ENCODE measurements around the gene PEPD.
A peak's percentile ranks its signal among the peaks of the same experiment; 100 is the strongest.

The PEPD gene

DNA sequence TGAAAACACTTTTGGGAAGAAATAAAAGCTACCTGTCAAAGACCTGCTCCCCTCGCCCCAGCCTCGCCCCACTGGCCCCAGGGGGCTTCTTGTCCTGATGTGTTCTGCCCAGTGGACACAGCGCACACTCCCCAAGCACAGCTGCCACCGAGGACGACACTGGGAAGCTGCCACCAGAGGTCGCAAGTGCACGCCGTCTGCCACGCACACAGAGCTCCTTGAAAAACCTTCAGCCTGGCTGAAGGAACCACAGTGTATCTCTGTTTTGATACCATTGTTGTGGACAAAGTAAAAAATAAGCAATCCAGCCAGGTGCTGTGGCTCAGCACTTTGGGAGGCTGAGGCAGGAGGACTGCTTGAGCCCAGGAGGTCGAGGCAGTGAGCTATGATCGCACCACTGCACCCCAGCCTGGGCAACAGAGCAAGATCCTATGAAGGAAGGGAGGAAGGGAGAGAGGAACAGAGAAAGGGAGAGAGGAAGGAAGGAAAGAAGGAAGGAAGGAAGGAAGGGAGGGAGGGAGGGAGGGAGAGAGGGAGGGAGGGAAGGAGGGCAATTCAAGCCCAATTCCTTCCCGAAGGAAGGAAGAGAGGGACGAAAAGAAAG, 90.8 kb downstream of the PEPD start:
- H3K27ac ChIP-seq = no peak overlapping the region
- TF ChIP-seq, protein P1, sequence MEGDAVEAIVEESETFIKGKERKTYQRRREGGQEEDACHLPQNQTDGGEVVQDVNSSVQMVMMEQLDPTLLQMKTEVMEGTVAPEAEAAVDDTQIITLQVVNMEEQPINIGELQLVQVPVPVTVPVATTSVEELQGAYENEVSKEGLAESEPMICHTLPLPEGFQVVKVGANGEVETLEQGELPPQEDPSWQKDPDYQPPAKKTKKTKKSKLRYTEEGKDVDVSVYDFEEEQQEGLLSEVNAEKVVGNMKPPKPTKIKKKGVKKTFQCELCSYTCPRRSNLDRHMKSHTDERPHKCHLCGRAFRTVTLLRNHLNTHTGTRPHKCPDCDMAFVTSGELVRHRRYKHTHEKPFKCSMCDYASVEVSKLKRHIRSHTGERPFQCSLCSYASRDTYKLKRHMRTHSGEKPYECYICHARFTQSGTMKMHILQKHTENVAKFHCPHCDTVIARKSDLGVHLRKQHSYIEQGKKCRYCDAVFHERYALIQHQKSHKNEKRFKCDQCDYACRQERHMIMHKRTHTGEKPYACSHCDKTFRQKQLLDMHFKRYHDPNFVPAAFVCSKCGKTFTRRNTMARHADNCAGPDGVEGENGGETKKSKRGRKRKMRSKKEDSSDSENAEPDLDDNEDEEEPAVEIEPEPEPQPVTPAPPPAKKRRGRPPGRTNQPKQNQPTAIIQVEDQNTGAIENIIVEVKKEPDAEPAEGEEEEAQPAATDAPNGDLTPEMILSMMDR (IDR thresholded peaks at IDR 0.05) = peak; percentile 96
- TF ChIP-seq ZFX (IDR thresholded peaks at IDR 0.05; ENCODE audit: borderline replicate concordance) = no peak

DNA sequence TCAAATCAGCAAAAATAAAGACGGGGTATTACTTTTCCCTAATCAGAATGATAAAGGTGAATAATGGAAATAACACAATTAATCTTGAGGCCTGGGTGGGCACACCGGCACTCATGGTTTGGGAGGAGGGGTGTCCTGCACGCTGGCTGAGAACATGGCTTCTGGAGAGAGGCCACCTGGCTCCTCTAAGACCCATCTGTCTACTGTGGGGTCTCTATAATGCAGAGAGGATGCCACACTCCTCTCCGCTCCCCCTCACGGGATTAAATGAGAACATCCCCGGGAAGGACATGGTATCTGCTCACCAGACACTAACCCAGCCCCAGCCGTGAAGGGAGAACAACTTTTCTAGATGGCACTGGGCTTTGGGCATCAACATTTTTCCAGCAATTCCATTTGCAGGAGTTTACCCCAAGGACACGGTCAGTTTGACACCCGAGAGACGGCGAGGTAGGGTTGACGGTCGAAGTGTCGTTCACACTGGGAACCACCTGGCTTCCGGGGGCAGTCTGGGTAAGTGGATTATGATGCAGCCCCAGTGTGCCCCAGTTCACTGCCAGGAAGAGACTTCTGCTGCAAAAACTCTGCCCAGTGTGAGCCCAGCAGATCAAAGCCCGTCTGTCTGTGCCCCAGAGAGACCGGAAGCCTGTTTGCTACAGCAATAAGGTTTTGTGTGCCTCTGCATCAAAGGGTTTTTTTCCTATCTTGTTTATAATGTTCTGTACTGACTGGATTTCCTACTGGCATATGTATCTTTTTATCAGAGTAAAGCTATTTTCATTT, 91.5 kb downstream of the PEPD start:
- no peak overlapping the region for H3K27ac ChIP-seq
- TF ChIP-seq ZFX (IDR thresholded peaks at IDR 0.05; ENCODE audit: borderline replicate concordance) = no peak
- TF ChIP-seq, protein P1 (IDR thresholded peaks at IDR 0.05) = no peak

DNA sequence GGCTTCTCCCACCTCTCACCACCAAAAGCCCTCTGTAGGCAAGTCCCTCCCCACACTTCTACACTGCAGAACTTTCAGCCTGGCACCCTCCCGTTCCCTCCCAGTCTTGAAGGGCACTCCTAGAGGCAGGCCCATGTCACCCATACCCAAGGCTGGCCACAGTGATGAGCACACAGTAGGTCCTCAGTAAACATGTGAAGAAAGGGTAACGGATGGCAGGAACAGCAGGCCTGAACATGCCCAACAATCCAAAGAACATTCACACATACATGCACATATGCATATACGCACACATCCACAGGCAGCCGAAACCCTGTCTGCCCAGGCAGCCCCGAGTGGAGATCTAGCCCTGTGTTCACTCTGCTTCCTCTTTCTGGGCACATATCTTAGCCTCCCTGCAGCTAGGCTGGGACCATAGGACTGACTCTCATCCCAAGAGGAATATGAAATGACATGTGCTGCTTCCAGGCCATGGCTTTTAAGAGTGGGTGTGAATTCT, 92.9 kb downstream of the PEPD start:
- H3K27ac ChIP-seq = no peak overlapping the region
- TF ChIP-seq, protein P1 (IDR thresholded peaks at IDR 0.05) = no peak
- no peak for TF ChIP-seq ZFX (IDR thresholded peaks at IDR 0.05; ENCODE audit: borderline replicate concordance)

DNA sequence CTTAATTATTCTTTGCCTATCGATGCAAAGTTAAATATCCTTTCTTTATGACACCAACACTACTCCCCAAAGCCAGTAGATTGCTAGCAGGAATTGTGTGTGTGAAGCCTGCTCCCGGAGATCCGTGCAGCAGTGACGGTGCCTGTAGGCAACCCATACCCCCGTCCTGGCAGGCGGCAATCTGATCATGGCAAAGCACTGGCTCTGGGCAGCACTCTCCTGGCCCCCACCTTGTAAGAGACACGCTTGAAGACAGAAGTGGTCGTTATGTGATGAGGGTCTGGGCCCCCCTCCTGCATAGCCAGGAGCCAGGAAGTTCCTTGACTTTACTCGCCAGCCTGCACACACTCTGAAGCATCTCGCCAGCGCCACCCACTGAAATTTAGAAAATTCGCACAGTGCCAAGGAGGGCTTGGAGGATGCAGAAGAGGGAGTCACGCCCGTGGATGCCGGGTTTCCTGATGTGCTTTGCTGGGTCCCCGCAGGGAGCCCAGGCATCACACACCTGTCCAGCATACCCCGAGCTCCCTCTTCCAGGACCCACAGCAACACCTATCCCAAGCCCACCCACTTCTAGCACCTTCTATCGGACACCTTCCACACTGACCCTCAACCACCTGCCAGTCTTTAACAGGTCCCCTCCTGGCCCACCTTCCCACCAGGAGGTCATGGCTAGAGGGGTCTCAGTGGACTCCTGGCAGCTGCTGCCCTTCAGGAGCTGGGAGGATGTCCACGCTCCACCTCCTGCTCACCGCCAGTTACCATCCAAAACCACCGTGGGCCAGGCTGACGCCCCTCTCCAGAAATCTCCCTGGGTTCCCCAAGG, 93.6 kb downstream of the PEPD start:
- H3K27ac ChIP-seq = no peak overlapping the region
- TF ChIP-seq ZFX (IDR thresholded peaks at IDR 0.05; ENCODE audit: borderline replicate concordance) = no peak
- TF ChIP-seq, protein P1 (IDR thresholded peaks at IDR 0.05) = peak; percentile 21; the same call in 1 of the 2 replicates

DNA sequence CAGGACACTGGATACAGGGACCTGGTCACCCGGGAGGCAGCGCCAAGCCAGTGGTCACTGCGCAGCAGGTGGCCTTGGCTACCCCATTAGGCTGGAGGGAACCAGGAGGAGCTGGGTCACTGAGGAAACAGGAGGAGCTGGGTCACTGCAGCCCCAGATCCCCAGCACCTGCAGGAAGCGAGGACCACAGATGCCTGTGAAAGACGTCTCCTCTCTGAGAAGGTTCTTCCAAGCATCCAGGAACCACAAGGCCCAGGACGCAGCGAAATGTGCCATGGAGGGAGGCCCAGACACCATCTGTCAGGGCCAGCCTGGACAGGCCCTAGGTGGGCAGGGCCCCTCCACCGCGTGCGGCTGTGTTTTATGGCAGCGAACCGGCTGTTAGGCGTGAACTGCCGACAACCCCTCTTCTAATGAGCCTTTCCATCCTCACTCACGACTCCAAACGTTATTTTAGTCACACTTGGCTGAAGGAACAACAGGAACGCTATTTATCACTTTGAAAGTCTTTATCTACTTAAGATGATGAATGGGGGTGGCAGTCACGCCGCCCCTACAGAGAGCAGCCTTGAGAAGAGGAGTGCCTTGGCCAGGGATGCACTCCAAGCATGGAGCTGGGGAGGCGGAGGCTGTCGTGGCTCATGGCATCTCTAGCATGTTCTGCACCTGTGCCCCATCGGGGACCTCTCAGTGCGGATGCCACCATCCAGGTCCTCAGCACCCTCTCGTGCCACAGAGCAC, 94.8 kb downstream of the PEPD start:
- no peak overlapping the region for H3K27ac ChIP-seq
- TF ChIP-seq, protein P1 (IDR thresholded peaks at IDR 0.05) = no peak
- no peak for TF ChIP-seq ZFX (IDR thresholded peaks at IDR 0.05; ENCODE audit: borderline replicate concordance)

DNA sequence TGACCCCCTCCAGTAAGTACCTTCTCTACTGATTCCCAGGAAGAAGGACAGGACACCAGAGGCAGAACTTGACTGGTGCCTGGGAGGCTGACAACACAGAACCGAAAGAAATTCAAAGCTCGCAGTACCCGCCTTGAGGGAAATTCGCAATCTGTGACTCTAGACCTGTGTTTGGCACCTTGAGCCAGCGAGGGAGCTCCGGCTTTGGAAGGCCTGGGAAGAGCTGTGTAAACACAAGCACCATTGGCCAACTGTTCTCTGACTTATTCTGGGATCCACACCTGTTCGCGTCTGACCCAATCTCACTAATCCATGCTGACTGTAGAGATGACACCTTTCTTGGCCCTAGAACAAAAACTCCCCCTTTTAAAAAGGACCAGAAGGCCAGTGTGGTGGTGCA, 97.4 kb downstream of the PEPD start:
- TF ChIP-seq ZFX (IDR thresholded peaks at IDR 0.05; ENCODE audit: borderline replicate concordance) = no peak
- TF ChIP-seq, protein P1 (IDR thresholded peaks at IDR 0.05) = no peak
- no peak overlapping the region for H3K27ac ChIP-seq
